Ascending aorta (tissue), 2 donors: Measurements from ENCODE around the gene GALNT18. TPM values are rescaled to one million over a fixed set of nuclear protein-coding genes. Genes with fewer than 3 reads are reported as not detected.

ENCODE experiments used
- DNase-seq, 2 donors: peaks; one replicate each; pipeline ENCODE4 v3.0.0-alpha.2; 2019; ENCODE audit warnings: low spot score in 2 of 2
- H3K27ac ChIP-seq, 2 donors: fragments of 200-600 bp; sonication (generic); one replicate each; pipeline ENCODE4 v1.5.1; 2016 to 2017; ENCODE audit warnings: mild to moderate bottlenecking in 1 of 2
- H3K27me3 ChIP-seq: fragments of 200-600 bp; sonication (generic); one replicate; pipeline ENCODE4 v1.5.1; 2017
- H3K36me3 ChIP-seq, 2 donors: fragments of 200-600 bp; sonication (generic); one replicate each; pipeline ENCODE4 v1.5.1; 2016
- H3K4me1 ChIP-seq, 2 donors: fragments of 200-600 bp; sonication (generic); one replicate each; pipeline ENCODE4 v1.5.1; 2016 to 2017; ENCODE audit warnings: mild to moderate bottlenecking in 1 of 2
- H3K4me3 ChIP-seq, 2 donors: fragments of 200-600 bp; sonication (generic); one replicate each; pipeline ENCODE4 v1.5.1; 2016 to 2017; ENCODE audit warnings: mild to moderate bottlenecking in 1 of 2
- H3K9me3 ChIP-seq, 2 donors: fragments of 200-600 bp; sonication (generic); one replicate each; pipeline ENCODE4 v1.5.1; 2016
- intact Hi-C: fragments of 100-400 bp; cut with DNase I; formaldehyde crosslinking; loops from one replicate; pipeline ENCODE4 v1.15.1; 2023
- total RNA-seq: library from RNA; depleted of rRNA; stranded (reverse); fragments of >200 nt; gene quantifications from one replicate; pipeline ENCODE4 v1.1.0, GENCODE V29; 2016
- TF ChIP-seq, protein P1 (sequence below), 3 experiments: fragments of 200-600 bp in 2 of 3; fragments of 450-650 bp in 1 of 3; sonication (generic) in 2 of 3; IDR thresholded peaks; one replicate each; pipeline ENCODE4 v1.5.1; 2016 to 2019; ENCODE audit warnings: antibody characterized with exemption in 3 of 3, mild to moderate bottlenecking in 1 of 3, moderate library complexity in 1 of 3

Gene GALNT18
- total RNA-seq, 1 donor from 2014 or later, result 53.5 TPM

DNA sequence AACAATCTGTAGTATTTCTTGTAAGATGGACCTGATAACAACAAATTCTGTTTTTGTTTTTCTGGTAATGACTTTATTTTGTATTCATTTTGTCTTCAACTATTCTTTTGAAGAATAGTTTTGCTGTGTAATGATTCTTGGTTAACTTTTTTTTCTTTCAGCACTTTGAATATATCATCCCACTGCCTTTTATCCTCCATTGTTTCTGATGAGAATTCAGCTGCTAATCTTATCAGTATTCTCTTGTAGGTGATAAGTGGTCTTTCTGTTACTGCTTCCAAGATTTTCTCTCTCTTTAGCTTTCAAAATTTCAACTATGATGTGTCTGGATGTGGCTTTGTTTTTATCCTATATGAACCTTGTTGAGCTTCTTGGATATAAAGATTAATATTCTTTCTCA is 21.5 kb downstream of the GALNT18 start:
- Histone ChIP-seq H3K36me3 (no peaks in the 10 kb centered on the region), H3K9me3 (no peaks in the 10 kb centered on the region), H3K4me1 (no peaks in the 10 kb centered on the region), H3K4me3 (no peak overlapping the region), H3K27ac (no peak overlapping the region), H3K27me3 (no peaks in the 10 kb centered on the region)
- TF ChIP-seq, protein P1, sequence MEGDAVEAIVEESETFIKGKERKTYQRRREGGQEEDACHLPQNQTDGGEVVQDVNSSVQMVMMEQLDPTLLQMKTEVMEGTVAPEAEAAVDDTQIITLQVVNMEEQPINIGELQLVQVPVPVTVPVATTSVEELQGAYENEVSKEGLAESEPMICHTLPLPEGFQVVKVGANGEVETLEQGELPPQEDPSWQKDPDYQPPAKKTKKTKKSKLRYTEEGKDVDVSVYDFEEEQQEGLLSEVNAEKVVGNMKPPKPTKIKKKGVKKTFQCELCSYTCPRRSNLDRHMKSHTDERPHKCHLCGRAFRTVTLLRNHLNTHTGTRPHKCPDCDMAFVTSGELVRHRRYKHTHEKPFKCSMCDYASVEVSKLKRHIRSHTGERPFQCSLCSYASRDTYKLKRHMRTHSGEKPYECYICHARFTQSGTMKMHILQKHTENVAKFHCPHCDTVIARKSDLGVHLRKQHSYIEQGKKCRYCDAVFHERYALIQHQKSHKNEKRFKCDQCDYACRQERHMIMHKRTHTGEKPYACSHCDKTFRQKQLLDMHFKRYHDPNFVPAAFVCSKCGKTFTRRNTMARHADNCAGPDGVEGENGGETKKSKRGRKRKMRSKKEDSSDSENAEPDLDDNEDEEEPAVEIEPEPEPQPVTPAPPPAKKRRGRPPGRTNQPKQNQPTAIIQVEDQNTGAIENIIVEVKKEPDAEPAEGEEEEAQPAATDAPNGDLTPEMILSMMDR (IDR thresholded peaks at IDR 0.05), result no peak
- no peak for DNase-seq
- intact Hi-C loops, result no loop called here

DNA sequence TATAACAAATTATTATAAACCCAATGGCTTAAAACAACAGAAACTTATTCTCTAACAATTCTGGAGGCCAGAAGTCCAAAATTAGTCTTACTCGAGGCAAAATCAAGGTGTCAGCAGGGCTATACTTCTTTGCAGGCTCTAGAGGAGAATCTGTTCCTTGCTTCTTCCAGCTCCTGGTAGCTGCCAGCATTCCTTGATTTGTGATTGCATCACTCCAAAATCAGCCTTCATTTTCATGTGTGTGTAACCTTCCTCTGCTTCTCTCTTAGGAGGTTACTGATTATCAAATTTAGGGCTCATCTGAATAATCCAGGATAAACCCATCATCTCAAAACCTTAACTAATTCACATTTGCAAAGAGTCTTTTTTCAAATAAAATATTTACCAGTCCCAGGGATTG is 23.6 kb downstream of the GALNT18 start:
- Histone ChIP-seq H3K27me3 (no peaks in the 10 kb centered on the region), H3K9me3 (no peaks in the 10 kb centered on the region), H3K36me3 (no peaks in the 10 kb centered on the region), H3K4me1 (peaks cover 0 to 3% of the 10 kb centered on the region in 2 donors), H3K4me3 (no peak overlapping the region), H3K27ac (no peak overlapping the region)
- DNase-seq, result no peak
- TF ChIP-seq, protein P1 (IDR thresholded peaks at IDR 0.05), result no peak
- intact Hi-C loops, result no loop called here

GRCh38 chr11:11594162-11594561 is 27.6 kb downstream of the GALNT18 start:
- no peak overlapping the region for H3K27ac ChIP-seq
- H3K9me3 ChIP-seq, result no peaks in the 10 kb centered on the region
- no peak overlapping the region for H3K4me3 ChIP-seq
- TF ChIP-seq, protein P1 (IDR thresholded peaks at IDR 0.05), result no peak
- H3K36me3 ChIP-seq, result no peaks in the 10 kb centered on the region
- peaks cover 1 to 11% of the 10 kb centered on the region in 2 donors for H3K4me1 ChIP-seq
- no peak for DNase-seq
- intact Hi-C loops, result no loop called here
- H3K27me3 ChIP-seq, result no peaks in the 10 kb centered on the region

GRCh38 chr11:11592146-11592684 is 29.6 kb downstream of the GALNT18 start:
- Histone ChIP-seq H3K4me1 (peaks cover 6 to 27% of the 10 kb centered on the region in 2 donors), H3K36me3 (no peaks in the 10 kb centered on the region), H3K27ac (no peak overlapping the region), H3K27me3 (no peaks in the 10 kb centered on the region), H3K4me3 (no peak overlapping the region), H3K9me3 (no peaks in the 10 kb centered on the region)
- no peak for DNase-seq
- intact Hi-C loops, result no loop called here
- TF ChIP-seq, protein P1 (IDR thresholded peaks at IDR 0.05), result no peak

- peaks cover 6 to 44% of the 10 kb centered on the region in 2 donors for H3K4me1 ChIP-seq
- intact Hi-C loops, result loop anchor here (2.0 to 5.0 kb wide), 2 partner anchors 31 to 87 kb away; no protein-coding TSS in a partner anchor
- TF ChIP-seq, protein P1 (IDR thresholded peaks at IDR 0.05), result no peak
- peak overlapping the region; percentile 71 to 81 for H3K27ac ChIP-seq
- no peaks in the 10 kb centered on the region for H3K9me3 ChIP-seq
- no peaks in the 10 kb centered on the region for H3K27me3 ChIP-seq
- no peak overlapping the region for H3K4me3 ChIP-seq
- no peak for DNase-seq
- no peaks in the 10 kb centered on the region for H3K36me3 ChIP-seq
Observed at GRCh38 chr11:11589437-11589836, 32.4 kb downstream of the GALNT18 start.

- Histone ChIP-seq H3K27ac (peak overlapping the region; percentile 71 to 81), H3K4me3 (no peak overlapping the region), H3K4me1 (peaks cover 6 to 45% of the 10 kb centered on the region in 2 donors), H3K36me3 (no peaks in the 10 kb centered on the region), H3K9me3 (no peaks in the 10 kb centered on the region), H3K27me3 (no peaks in the 10 kb centered on the region)
- intact Hi-C loops, result loop anchor here (2.0 to 5.0 kb wide), 2 partner anchors 32 to 87 kb away; no protein-coding TSS in a partner anchor
- DNase-seq, result no peak
- TF ChIP-seq, protein P1 (IDR thresholded peaks at IDR 0.05), result no peak
Observed at GRCh38 chr11:11588891-11589290, 32.9 kb downstream of the GALNT18 start.
